ENCODE measurements around the gene FADD. TPM values are rescaled to one million over a fixed set of nuclear protein-coding genes. Genes with fewer than 3 reads are reported as not detected.

Gene FADD
- total RNA-seq, 2 donors from 2014 or later: 36.6 to 37.7 TPM

DNA sequence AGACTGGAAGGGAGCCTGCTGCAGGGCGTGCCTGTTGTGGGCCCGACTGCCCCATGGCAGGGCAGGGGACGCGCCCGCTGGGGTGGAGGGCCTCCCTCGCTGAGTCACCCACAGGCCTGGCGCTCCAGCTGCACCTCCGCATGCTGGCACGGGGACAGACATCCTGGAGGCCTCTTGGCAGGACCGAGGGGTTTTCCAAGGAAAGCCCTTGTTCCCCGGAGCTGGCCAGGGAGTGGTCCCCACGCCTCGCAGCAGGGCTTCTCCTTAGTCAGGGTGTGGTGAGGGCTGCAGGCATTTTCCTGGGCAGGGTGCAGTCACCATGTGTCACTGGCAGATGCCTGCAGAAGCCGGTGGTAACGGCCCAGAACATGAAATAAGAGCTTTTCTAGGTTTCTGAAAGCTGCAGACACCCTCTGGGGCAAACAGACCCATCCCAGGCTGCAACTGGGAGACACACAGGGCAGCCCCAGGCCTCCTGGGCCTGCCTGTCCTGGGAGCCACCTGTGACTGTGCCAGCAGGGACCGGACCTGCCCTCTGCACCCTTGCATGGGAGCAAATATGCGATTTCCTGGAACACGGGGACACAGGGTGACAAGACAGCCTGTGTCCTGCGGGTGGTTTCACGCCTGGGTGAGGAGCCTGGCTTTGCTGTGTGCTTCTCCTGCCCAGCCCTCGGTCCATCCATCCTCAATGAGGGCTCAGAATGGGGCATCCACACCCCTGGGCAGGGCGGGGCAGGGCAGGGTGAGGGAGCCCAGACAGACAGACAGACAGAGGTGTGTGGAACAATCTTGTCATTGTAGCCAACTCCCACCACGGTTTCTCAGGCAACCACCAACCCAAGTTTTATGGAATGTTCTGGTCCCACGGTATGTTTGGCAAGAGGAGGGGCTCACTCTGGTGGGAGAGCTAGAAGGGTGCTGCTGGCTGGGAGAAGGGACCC is 43.2 kb upstream of the FADD start:
- Histone ChIP-seq H3K9me3 (no peaks in the 10 kb centered on the region), H3K36me3 (no peaks in the 10 kb centered on the region), H3K27me3 (no peaks in the 10 kb centered on the region), H3K4me3 (no peak overlapping the region), H3K9ac (ENCODE audit: low read depth in 2 of 2, low read length in 2 of 2) (no peak overlapping the region), H3K27ac (no peak overlapping the region), H3K4me1 (no peaks in the 10 kb centered on the region)
- peak; percentile 43 for DNase-seq
- TF ChIP-seq, protein P1, sequence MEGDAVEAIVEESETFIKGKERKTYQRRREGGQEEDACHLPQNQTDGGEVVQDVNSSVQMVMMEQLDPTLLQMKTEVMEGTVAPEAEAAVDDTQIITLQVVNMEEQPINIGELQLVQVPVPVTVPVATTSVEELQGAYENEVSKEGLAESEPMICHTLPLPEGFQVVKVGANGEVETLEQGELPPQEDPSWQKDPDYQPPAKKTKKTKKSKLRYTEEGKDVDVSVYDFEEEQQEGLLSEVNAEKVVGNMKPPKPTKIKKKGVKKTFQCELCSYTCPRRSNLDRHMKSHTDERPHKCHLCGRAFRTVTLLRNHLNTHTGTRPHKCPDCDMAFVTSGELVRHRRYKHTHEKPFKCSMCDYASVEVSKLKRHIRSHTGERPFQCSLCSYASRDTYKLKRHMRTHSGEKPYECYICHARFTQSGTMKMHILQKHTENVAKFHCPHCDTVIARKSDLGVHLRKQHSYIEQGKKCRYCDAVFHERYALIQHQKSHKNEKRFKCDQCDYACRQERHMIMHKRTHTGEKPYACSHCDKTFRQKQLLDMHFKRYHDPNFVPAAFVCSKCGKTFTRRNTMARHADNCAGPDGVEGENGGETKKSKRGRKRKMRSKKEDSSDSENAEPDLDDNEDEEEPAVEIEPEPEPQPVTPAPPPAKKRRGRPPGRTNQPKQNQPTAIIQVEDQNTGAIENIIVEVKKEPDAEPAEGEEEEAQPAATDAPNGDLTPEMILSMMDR (IDR thresholded peaks at IDR 0.05): no peak
- intact Hi-C loops (cut with DNase I): no loop called here

DNA sequence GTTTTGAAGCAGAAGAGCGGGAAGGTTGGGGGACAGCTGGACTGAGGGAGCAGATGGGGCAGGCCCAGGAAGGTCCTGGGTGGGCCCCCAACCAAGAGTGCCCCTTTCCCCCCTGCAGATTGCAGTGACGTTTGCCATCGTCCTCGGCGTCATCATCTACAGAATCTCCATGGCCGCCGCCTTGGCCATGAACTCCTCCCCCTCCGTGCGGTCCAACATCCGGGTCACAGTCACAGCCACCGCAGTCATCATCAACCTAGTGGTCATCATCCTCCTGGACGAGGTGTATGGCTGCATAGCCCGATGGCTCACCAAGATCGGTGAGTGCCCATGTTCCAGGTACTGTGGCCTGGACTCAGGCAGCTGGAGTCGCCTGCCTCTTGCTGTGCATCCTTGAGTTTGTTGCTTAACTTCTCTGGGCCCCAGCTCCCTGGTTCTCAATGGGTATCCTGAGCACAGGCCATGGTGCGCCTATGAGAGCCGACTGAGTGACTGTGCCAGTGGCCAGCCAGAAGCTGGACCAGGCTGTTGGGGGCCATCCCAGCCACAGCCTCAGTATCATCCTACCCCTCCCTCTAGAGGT is 42.0 kb upstream of the FADD start:
- Histone ChIP-seq H3K9ac (ENCODE audit: low read depth in 2 of 2, low read length in 2 of 2) (no peak overlapping the region), H3K36me3 (no peaks in the 10 kb centered on the region), H3K27ac (no peak overlapping the region), H3K4me1 (no peaks in the 10 kb centered on the region), H3K4me3 (no peak overlapping the region), H3K9me3 (no peaks in the 10 kb centered on the region), H3K27me3 (no peaks in the 10 kb centered on the region)
- TF ChIP-seq, protein P1 (IDR thresholded peaks at IDR 0.05): no peak
- intact Hi-C loops (cut with DNase I): no loop called here
- no peak for DNase-seq

DNA sequence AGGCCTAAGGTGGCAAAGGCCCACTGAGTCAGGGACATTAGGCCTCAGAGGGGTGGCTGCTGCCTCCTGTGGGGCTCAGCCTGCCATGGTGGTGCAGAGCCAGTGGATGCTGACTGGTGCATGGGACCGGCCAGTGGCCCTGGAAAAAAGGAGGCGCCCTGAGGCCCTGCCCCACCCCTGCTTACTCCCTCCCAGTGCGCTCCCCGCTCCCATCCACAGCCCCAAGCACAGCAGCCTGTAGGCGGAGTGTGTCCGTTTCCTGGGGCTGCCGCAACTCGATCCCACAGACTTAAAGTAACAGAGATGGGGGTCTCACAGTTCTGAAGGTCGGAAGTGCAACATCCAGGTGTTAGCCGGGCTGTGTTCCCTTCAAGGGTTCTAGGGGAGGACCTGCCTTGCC is 38.4 kb upstream of the FADD start:
- no peak overlapping the region for H3K27ac ChIP-seq

DNA sequence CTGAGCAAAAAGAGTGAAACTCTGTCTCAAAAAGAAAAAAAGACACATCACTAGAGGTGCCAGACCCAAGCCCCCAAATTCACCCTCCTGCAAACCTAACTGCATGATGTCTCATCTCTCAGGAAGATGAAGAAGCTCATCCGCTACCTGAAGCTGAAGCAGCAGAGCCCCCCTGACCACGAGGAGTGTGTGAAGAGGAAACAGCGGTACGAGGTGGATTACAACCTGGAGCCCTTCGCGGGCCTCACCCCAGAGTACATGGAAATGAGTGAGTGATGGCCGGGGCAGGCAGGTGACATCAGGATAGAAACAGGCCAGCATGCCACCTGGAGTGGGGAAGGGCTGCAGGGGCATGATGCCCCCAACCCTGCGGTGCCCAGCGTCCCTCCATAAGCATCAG is 36.0 kb upstream of the FADD start:
- Histone ChIP-seq H3K4me3 (no peak overlapping the region), H3K27ac (no peak overlapping the region), H3K9me3 (no peaks in the 10 kb centered on the region), H3K36me3 (no peaks in the 10 kb centered on the region), H3K27me3 (no peaks in the 10 kb centered on the region), H3K9ac (ENCODE audit: low read depth in 2 of 2, low read length in 2 of 2) (no peak overlapping the region), H3K4me1 (no peaks in the 10 kb centered on the region)
- DNase-seq: no peak
- TF ChIP-seq, protein P1 (IDR thresholded peaks at IDR 0.05): no peak
- intact Hi-C loops (cut with DNase I): no loop called here

More for the DNA sequence above, 38.4 kb upstream of the FADD start:
- TF ChIP-seq, protein P1 (IDR thresholded peaks at IDR 0.05): no peak
- Histone ChIP-seq H3K36me3 (no peaks in the 10 kb centered on the region), H3K9ac (ENCODE audit: low read depth in 2 of 2, low read length in 2 of 2) (no peak overlapping the region), H3K9me3 (no peaks in the 10 kb centered on the region), H3K4me1 (no peaks in the 10 kb centered on the region), H3K4me3 (no peak overlapping the region), H3K27me3 (no peaks in the 10 kb centered on the region)
- intact Hi-C loops (cut with DNase I): no loop called here
- no peak for DNase-seq

DNA sequence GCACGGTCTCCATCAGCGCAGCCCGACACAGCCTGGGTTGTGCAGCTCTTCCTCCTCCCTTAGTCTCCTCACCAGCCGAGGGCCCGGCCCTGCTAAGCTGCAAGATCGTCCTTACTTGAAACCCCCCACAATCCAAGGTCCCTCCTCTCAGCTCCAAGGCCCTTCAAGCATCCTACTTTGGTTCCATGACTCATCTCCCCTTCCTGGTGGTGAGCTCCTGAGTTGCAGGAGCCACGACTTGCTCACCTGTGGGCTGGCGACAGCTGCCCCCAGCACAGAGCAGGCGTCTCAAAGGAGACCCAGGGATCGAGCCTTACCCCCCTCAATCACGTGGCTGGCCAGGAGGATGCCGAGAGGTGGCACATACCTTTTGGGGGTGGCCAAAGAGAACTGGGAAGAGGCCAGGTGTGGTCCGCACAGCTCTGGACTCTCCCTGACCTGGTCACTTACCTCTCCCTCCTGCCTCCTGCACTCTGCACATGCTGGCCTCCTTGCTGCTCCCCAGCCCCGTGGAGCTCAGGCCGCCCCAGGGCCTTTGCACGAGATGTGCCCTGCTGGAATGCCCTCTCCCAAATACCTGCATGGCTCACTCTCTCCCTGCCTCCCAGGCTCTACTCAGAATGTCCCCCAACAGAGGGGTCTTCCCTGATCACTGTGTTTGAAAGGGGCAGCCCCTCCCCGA is 35.2 kb upstream of the FADD start:
- Histone ChIP-seq H3K4me1 (no peaks in the 10 kb centered on the region), H3K9me3 (no peaks in the 10 kb centered on the region), H3K27ac (no peak overlapping the region), H3K36me3 (no peaks in the 10 kb centered on the region), H3K9ac (ENCODE audit: low read depth in 2 of 2, low read length in 2 of 2) (no peak overlapping the region), H3K27me3 (no peaks in the 10 kb centered on the region), H3K4me3 (no peak overlapping the region)
- no peak for DNase-seq
- TF ChIP-seq, protein P1 (IDR thresholded peaks at IDR 0.05): no peak
- intact Hi-C loops (cut with DNase I): no loop called here
